Stimulated activated CD8-positive, alpha-beta memory T cell treated with anti-CD3 and anti-CD28 coated beads, Interleukin-2, amount 100 ng/mL, for 48 hours (primary cell): ENCODE data around the gene LRRC4B.

Source experiments
- DNase-seq, 2 donors: peaks; one replicate each; pipeline ENCODE4 v3.0.0-alpha.2; 2020; ENCODE audit warnings: low read depth in 2 of 2

The LRRC4B gene

DNA sequence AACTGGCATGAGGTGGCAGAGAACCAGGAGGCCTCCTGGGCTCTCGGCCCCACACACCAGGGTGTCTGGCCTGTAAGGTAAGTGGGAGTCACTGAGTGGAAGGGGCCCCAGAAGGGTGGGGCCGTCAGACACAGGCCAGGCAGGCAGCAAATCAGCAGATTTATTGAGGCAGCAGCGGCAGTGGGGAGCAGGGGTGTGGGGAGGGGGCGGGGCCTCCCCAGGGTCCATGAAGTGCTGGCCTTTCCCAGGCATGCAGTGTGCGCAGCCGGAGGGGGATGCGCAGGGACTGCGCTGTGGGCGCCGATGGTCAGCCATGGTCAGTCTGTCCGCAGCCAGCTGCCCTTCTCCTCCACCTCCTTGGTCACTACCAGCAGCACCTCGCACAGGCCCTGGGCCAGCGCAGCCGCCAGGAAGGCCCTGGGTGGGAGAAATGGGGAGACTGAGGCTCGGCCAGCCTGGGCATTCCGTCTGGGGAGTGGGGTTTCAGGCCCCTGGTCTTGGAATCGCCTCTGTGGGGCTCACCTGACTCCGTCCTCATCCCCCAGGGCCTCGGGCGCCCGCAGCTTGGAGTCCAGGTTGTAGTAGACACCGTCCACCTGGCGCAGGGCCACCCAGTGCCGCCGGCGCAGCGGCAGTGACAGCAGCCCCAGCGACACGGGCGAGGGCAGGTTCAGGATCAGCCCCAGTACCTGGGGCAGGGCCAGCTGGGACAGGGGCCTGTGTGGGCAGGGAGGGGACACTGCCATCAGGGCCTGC lies 62.2 kb downstream of the LRRC4B start:
- no peak for DNase-seq

DNA sequence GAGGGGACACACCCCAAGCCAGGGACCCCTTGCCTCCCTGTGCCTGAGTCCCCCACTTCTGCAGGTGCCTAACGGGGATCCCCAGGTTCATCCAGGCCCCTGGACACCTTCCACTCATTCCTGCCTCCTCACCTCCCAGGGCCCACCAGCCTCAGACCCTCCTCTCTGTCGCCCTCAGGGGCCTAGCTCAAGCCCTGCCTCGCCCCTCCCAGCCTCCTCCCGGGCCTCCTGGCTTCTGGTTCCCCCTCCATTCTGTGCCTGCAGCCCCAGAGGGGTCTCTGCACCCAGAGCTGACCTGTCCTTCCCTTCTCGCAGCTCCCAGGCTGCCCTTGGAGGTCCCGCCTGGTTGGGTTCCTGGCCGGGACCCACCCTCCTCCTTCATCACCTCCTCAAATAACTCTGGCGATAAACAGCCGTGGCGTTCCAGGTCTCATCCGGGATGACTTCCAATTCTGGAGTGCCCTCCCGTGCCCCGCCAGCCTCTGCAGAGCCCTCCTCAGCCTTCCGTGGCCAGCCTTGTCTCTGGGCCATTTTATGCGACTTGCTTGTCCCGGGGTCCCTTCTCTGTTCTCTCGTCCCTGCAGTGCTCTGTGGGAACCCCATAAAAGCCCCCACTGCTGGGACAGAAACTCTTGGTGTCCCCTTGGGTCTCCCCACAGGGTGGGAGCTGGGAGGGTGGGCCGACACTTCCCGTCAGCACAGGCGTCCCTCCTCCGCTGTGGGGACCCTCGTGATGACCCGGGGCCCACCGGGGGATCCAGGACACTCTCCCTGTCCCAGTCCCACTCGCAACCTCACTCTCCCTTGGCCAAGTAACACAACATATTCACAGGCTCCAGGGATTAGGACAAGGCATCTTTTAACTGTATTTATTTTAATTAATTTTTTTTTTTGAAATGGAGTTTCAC lies 66.4 kb downstream of the LRRC4B start:
- DNase-seq = no peak

DNA sequence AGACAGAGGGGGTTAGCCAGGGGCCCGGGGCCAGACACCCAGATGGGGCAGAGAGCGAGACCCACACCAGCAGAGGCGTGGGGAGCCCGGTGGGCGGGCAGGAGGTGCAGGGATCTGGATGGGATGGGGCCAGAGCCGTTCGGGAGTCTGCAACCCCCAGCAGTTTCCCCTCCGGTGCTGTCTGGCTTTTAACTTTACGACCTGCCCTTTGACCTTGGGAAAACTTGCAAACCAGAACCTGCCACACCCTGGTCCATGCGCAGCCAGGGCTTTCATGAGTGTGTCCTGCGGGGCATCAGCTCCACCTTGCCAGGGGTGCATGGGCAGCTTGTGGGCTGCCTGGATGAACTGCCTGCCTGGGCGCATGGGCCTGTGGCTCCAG lies 67.1 kb downstream of the LRRC4B start:
- DNase-seq = no peak

DNA sequence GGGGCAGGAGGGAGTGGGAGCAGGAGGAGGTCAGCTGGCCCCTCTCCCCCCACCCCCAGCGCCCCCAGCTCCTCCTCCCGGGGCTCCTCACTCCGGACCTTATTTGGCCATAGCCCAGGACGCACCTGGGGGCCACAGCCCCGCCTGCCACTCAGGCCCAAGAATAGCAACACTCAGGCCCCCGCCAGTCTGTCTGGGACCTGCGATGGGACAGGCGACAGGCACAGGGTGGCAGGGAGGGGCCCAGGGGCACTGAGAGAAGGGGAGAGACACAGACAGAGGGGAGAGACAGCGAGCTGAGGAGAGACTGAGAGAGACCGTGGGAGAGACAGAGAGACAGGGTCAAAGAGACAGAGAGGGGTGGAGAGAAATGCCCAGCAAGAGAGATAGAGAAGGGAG lies 67.5 kb downstream of the LRRC4B start:
- no peak for DNase-seq

DNA sequence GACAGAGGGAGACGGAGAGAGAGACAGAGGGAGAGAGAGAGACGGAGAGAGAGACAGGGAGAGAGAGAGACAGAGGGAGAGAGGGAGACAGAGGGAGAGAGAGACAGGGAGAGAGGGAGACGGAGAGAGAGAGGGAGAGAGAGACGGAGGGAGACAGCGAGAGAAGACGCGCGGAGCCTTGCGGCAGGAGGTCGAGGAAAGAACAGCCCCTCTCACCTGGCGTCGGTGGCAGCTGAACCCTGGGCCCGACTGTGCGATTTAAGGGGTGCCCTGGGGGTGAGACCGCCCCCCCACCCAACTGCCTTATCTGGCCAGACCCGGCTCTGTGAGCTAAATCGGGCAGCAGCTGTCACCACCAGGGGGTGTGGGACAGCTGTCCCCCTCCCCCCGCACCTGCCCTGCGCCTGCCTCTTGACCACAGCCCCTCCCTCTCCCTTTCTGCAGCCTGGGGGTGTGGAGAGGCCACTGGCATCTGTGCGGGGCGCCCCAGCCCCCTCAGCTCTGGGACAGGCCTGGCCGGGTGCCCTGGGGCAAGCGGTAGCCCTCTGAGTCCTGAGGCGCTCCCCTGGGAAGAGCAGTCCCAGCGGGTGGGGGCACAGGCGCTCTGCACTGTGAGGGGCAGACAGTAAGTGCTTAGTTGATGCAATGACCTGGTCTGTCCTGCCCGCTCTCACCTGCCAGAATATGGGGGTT lies 68.0 kb downstream of the LRRC4B start:
- no peak for DNase-seq

DNA sequence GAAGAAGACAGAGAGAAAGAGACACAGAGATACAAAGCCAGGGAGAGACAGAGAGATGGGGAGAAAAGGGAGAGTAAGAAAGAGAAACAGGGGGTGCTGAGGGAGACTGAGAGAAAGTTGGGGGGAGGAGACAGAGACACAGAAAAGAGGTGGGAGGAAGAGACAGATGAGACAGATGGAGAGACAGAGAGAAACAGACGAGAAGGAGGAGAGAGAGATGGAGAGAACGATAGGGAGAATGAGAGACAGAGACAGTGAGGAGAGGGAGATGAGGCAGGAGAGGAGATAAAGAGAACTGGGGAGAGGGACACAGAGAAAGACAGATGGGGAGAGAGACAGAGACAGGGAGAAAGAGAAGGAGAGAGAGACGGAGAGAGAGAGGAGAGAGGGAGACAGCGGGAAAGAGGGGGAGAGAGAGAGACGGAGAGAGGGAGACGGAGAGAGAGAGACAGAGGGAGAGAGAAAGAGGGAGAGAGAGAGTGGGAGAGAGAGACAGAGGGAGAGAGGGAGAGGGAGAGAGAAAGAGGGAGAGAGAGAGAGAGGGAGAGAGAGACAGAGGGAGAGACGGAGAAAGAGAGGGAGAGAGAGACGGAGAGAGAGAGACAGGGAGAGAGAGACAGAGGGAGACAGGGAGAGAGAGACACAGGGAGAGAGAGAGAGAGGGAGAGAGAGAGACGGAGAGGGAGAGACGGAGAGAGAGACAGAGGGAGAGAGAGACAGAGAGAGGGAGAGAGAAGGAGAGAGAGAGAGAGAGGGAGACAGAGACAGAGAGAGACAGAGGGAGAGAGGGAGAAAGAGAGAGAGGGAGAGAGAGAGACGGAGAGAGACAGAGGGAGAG lies 69.8 kb downstream of the LRRC4B start:
- DNase-seq = no peak

DNA sequence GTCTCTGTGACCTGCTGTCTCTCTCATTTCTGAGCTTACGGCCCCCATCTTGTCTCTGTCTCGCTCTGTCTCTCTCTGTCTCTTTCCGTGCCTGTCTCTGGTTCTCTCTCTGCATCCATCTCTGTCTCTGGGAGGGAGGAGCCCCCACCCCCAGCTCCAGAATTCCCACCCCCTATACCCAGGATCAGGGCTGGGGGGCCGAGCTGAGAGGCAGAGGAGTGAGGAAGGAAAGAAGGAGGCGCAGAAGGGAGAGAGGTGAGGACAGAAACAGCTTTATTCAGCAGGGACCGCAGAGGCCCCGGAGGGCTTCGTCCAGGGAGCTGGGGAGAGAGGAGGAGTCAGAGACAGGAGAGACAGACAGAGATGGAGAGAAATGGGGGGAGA lies 71.2 kb downstream of the LRRC4B start:
- no peak for DNase-seq

DNA sequence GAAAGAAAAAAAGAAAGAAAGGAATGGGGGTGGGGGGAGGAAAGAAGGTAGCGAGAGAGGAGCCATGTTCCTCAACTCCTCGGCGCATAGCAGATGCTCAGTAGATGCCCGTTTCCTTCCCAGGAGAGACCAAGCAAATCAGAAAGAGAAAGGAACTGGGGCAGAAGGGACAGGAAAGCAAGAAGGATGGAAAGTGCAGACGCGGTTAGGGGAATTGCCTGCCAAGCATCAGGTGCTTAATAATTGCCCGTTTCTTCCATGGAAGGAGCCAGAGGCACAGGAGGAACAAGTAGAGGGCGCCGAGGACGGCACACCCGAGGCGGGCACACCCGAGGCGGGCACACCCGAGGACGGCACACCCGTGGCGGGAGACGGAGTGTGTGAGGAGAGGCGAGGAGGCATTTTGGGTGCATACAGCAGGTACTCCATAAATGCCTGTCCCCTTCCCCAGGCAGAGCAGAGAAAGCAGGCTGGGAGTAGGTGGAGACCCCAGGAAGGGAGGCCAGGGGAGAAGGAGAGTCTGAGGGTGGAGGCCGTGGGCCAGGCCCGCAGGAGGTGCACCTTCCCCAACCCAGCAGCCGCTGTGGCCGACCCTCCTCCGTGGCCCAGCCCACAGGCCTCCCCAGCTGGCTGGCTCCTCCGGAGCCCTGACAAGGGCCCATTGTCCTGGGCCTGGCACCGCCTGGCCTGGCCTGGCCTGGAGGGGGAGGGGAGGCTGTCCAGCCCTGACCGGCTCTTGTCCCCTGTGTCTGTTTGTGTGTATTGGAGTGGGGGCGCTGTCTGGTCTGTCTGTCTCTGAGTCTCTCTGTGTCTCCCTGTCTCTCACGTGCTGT lies 71.8 kb downstream of the LRRC4B start:
- no peak for DNase-seq

DNA sequence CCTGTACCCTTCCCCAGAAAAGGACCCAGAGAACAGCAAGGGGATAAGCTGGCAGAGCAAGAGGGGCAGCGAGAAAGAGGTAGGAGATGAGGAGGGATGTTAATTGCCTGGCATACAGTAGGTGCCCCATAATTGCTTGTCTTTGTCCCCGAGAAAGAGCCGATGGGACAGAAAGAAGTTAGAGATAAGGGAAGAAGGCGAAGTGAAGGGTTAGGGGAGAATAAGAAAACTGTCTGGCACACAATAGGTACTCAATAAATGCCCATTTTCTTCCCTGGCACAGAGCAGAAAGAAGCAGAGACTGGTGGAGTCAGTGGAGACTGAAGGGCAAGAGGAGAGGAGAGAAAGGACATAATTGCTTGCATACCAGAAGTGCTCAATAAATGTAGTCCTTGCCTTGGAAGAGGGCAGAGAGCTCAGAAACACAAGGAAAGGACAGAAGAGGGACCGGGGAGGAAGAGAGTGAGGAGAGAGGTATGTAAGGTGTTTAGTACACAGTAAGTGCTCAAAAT lies 73.2 kb downstream of the LRRC4B start:
- DNase-seq = no peak

DNA sequence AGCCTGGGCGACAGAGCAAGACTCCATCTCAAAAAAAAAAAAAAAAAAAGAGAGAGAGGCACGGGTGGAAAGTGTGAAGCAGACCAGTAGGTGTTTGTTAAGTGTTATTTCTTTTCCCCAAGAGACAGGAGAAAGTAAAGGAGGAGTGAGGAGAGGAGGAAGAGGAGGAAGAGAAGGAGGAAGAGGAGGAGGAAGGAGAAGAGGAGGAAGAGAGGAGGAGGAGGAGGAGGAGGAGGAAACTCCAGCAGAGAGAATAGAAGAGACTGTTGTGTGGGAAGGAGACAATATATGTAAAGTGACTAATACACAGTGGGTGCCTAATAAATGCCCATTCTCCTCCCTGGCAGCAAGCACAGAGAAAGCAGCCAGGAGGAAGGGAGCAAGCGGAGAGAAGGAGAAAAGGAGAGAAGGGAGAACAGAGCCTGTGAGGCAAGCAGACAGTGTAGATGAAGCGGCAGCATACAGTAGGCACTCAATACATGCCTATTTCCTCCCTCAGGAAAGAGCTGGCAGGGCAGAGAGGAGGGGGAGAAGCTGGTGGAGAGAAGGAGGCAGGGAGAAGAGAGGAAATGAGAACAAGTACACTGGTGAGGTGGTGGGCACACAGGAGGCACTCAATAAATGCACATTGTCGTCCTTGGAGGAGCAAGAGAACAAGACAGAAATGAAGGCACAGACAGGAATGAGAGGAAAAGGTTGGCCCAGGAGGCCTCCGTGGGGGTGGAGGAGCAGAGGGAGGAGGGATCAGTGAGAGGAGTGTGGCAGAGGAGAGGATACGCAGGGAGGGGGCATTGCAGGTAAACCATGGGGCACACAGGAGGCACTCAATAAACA lies 73.8 kb downstream of the LRRC4B start:
- no peak for DNase-seq

DNA sequence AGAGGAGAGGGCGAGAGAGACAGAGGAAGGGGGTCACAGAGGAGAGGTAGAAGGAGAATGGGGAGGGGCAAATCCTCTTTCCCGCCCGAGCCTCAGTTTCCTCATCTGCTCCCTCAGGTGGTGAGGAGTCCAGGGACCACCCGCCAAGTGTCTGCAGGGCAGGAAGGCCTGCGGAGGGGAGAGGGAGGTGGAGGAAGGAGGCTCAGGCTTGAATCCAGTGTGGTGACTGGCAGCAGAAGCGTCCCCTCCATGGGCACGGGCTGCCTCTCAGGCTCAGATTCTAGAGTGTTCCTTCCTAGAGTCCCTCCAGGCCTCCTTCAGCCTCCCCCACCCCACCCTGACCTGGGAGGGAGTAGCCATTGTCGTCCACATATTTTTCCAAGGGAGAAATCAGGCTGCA lies 75.1 kb downstream of the LRRC4B start:
- DNase-seq = no peak

DNA sequence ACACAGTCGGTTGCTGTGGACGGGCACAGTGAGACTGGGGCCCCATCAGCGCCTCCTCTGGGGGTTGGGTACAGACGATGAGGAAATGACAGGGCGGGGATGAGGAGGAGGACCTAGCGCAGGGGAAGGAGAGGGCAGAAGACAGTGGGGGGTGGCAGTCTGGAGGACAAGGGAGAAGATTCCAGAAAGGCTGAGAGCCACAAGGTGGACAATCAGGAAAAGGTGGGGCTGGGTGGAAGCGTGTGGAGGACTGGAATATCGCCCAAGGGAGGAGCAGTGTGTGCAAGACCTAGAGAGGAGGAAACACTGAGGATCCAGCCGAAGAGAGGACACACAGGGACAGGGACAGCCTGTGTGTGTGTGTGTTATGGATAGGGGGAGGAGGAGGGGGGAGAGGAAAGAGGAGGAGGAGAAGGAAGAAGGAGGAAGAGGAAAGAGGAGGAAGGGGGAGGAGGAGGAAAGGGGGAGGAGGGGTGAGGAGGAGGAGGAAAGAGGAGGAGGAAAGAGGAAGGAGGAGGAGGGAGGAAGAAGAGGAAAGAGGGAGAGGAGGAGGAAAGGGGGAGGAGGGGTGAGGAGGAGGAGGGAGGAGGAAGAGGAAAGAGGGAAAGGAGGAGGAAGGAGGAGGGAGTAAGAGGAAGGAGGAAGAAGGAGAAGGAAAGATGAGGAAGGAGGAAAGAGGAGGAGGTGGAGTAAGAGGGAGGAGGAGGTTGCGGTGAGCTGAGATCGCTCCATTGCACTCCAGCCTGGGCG lies 75.8 kb downstream of the LRRC4B start:
- DNase-seq = peak in 1 of 2 donors; percentile 20

DNA sequence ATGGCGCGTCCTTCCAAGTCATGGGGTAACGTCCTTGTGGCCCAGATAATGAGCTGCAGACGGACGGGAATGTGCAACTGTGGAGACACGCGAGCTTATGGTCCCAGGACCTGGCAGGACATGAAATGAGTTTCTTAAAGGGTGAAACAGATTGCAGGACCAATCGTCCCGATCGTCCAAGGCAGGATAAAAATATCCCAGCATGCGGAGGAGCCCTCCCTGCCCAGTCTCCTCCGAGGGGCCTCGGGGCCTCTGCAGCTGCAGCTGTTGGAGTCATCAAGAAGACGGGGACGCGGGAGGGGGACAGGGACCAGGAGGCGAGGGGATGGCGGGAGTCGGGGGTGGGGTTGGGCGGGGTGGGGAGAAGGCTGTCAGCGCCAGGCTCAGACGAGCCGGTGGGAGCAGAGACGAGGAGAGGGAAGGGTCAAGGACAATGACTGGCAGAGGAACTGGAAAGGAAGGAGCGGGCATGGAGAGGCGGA lies 77.2 kb downstream of the LRRC4B start:
- no peak for DNase-seq

DNA sequence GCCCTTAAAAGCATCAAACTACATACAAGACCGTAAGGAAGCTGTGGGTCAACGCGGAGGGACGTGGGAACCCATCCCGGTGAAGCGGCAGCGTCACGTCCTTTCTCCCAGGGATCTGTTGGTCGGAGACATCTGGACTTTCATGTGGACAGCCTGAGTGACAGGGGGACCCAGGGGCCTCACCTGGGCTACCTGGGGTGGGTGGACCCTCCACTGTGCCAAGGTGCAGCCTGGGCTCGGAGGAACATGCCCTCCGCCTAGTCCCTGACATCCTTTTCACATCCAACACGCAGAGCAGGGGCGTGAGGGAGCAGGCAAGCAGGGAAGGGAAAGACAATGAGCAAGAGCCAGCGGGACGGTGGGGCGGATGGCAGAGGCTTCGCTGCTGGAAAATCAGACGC lies 77.8 kb downstream of the LRRC4B start:
- DNase-seq = no peak

DNA sequence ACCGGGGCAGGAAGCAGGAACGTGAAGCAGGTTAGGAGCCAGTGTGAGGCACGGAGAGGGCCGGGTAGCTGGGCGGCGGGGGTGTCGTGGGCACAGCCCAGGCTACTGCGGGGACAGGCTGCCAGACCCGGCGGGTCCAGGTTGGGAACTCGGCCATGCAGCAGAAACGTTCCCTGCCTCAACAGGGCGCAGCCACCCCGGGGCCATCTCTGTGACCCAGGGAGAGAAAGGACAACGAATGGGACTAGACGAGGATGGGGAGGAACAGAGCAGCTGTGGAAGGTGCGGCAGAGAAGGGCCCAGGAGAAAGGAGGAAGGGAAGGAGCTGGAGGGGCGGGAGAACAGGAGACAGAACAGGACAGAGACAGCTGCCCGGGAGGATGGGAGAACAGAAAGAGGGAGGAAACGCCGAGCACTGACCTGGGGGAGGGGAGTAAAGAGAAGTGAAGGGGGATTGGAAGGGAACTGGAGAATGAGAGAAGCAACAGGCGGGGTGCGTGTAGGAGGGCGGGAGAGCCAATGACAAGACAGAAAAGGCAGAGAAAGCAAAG lies 78.7 kb downstream of the LRRC4B start:
- DNase-seq = no peak

DNA sequence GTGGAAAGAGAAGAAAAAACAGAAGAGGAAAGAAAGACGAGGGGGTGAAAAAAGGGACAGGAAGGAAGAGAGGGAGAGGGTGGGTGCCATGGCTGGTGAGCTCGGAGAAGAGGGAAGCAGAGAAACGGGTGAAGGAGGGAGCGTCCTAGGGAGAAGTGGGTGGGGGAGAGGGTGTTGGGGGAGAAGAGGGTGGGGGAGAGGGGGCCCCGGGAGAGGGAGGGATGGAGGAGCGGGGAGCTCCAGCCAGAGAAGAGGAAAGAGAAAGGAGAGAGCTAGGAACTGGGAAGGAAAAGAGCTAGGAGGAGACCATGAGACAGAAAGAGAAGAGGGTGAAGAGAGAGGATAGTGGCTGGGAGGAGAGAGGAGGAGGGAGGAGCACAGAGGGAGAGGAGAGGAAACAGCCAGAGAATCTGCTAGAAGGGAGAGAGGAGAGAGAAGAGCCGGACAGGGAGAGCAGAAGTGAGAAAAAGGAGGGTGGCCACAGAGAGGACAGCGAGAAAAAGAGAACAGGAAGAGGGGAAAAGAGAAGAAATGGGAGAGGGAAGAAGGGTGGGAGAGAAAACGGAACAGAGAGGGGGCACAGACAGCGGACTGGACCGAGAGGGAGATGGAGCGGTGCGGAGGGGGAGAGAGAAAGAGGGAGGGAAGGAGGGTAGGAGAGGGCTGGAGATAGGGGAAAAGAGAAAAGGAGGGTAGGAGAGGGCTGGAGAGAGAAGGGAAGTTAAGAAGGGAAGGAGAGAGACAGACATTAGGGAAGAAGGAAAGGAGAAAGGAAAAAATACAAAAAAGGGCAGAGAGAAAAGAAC lies 79.6 kb downstream of the LRRC4B start:
- DNase-seq = no peak

DNA sequence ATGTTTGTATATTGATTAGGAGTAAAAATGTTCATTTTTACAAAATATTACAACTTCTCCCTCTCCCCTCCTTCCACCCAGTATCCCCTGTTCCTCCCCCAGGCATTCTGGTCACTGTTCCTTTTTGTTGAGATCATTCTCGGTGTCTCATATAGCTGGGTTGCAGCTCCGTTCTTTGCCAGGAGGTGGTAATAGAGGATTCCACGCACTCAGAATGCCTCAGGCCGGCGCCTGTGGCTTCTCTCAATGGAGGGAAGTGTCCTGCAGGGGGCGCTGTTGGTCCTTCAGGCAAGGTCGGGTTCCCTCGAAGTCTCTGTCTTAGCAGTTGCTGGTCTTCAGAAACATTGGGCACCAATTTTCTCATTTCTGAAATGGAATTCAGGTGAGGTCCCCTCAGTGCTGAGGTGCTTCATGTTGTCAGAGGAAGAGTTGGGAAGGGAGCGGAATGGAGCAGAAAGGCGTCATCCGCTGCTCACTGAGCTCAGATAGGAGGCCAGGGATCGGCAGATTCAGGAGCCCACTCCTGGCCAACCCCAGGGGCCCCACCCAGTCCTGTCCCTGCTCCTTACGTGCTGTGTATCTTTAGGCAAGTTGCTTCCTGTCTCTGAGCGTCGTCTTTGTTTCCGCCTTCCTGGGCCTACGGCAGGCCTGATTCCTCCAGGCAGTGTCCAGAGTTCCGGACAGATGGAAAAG lies 81.3 kb downstream of the LRRC4B start:
- DNase-seq = peak; percentile 45 to 66
